Measurements from ENCODE around the gene PRICKLE2.

- TF ChIP-seq CTCF (conservative IDR thresholded peaks at IDR 0.05; ENCODE audit: low read depth in 2 of 2) (no peak), CREB1 (CRISPR knock-in tag; IDR thresholded peaks at IDR 0.05; ENCODE audit: low read depth) (no peak), POLR2AphosphoS5 (IDR thresholded peaks at IDR 0.05; ENCODE audit: low read depth) (no peak), EZH2phosphoT487 (IDR thresholded peaks at IDR 0.05; ENCODE audit: unreplicated experiment) (no peak)
These were observed 13.9 kb upstream of the PRICKLE2 start for GRCh38 chr3:64238971-64239667.

Data from GM23338 (cell line).